ENCODE measurements around the gene CACNA2D3. TPM values are rescaled to one million over a fixed set of nuclear protein-coding genes. Genes with fewer than 3 reads are reported as not detected.

Gene CACNA2D3
- total RNA-seq, 1 experiment from 2014 or later = not detected

GRCh38 chr3:54528668-54529067, 406.3 kb downstream of the CACNA2D3 start:
- TF ChIP-seq CTCF (IDR thresholded peaks at IDR 0.05; ENCODE audit: insufficient read depth in 1 of 2, low read depth in 1 of 2, low read length in 1 of 2, severe bottlenecking in 1 of 2, unreplicated experiment in 1 of 2) = no peak
- Mint-ChIP-seq H3K27me3 (ENCODE audit: insufficient read depth, unreplicated experiment) (peaks cover 8% of the 10 kb centered on the region), H3K9me3 (ENCODE audit: unreplicated experiment) (no peaks in the 10 kb centered on the region), H3K4me3 (ENCODE audit: unreplicated experiment) (no peak overlapping the region), H3K4me1 (ENCODE audit: low read depth, unreplicated experiment) (no peaks in the 10 kb centered on the region), H3K36me3 (ENCODE audit: insufficient read depth, unreplicated experiment) (no peaks in the 10 kb centered on the region), H3K27ac (ENCODE audit: unreplicated experiment) (no peak overlapping the region)
- H3K4me3 ChIP-seq (ENCODE audit: low read depth, low read length) = no peak overlapping the region
- no peak for DNase-seq
- H3K27me3 ChIP-seq (replicated peaks; ENCODE audit: control insufficient read depth, insufficient read depth, low read length) = no peaks in the 10 kb centered on the region
- H3K36me3 ChIP-seq (ENCODE audit: control insufficient read depth, insufficient read depth, low read length) = no peaks in the 10 kb centered on the region
- no peaks in the 10 kb centered on the region for H3K9me3 ChIP-seq
- BruUV-seq (replicated peaks) = no TSS peak
- no peaks in the 10 kb centered on the region for H3K4me1 ChIP-seq
- CTCF ChIA-PET = no interaction called here
- POLR2A ChIA-PET = no interaction called here
- intact Hi-C loops (cut with micrococcal nuclease; ENCODE audit: unreplicated experiment) = no loop called here

- CTCF ChIA-PET = no interaction called here
Measured at GRCh38 chr3:54530091-54530490, 407.7 kb downstream of the CACNA2D3 start.

GRCh38 chr3:54530944-54531343, 408.6 kb downstream of the CACNA2D3 start:
- no peak overlapping the region for H3K4me3 Mint-ChIP-seq (ENCODE audit: unreplicated experiment)
- no TSS peak for BruUV-seq (replicated peaks)

More at GRCh38 chr3:54530091-54530490, 407.7 kb downstream of the CACNA2D3 start:
- H3K27ac Mint-ChIP-seq (ENCODE audit: unreplicated experiment) = no peak overlapping the region
- POLR2A ChIA-PET = no interaction called here
- no peaks in the 10 kb centered on the region for H3K9me3 ChIP-seq
- H3K36me3 Mint-ChIP-seq (ENCODE audit: insufficient read depth, unreplicated experiment) = peaks cover 5% of the 10 kb centered on the region
- no peak overlapping the region for H3K4me3 Mint-ChIP-seq (ENCODE audit: unreplicated experiment)
- H3K9me3 Mint-ChIP-seq (ENCODE audit: unreplicated experiment) = no peaks in the 10 kb centered on the region
- no peaks in the 10 kb centered on the region for H3K4me1 Mint-ChIP-seq (ENCODE audit: low read depth, unreplicated experiment)
- no peak for DNase-seq
- no peaks in the 10 kb centered on the region for H3K36me3 ChIP-seq (ENCODE audit: control insufficient read depth, insufficient read depth, low read length)
- no peak overlapping the region for H3K4me3 ChIP-seq (ENCODE audit: low read depth, low read length)
- H3K27me3 Mint-ChIP-seq (ENCODE audit: insufficient read depth, unreplicated experiment) = peaks cover 8% of the 10 kb centered on the region
- TF ChIP-seq CTCF (IDR thresholded peaks at IDR 0.05; ENCODE audit: insufficient read depth in 1 of 2, low read depth in 1 of 2, low read length in 1 of 2, severe bottlenecking in 1 of 2, unreplicated experiment in 1 of 2) = no peak
- no peaks in the 10 kb centered on the region for H3K27me3 ChIP-seq (replicated peaks; ENCODE audit: control insufficient read depth, insufficient read depth, low read length)
- H3K4me1 ChIP-seq = no peaks in the 10 kb centered on the region
- intact Hi-C loops (cut with micrococcal nuclease; ENCODE audit: unreplicated experiment) = loop anchor here (10.0 kb wide), 1 partner anchor 95 kb away; no protein-coding TSS in a partner anchor
- BruUV-seq (replicated peaks) = no TSS peak

More at GRCh38 chr3:54530944-54531343, 408.6 kb downstream of the CACNA2D3 start:
- no peak for TF ChIP-seq CTCF (IDR thresholded peaks at IDR 0.05; ENCODE audit: insufficient read depth in 1 of 2, low read depth in 1 of 2, low read length in 1 of 2, severe bottlenecking in 1 of 2, unreplicated experiment in 1 of 2)
- ChIA-PET CTCF (no interaction called here), POLR2A (no interaction called here)
- H3K4me3 ChIP-seq (ENCODE audit: low read depth, low read length) = no peak overlapping the region
- H3K27ac Mint-ChIP-seq (ENCODE audit: unreplicated experiment) = no peak overlapping the region
- H3K36me3 ChIP-seq (ENCODE audit: control insufficient read depth, insufficient read depth, low read length) = no peaks in the 10 kb centered on the region
- intact Hi-C loops (cut with micrococcal nuclease; ENCODE audit: unreplicated experiment) = loop anchor here (10.0 kb wide), 1 partner anchor 96 kb away; no protein-coding TSS in a partner anchor
- H3K27me3 ChIP-seq (replicated peaks; ENCODE audit: control insufficient read depth, insufficient read depth, low read length) = no peaks in the 10 kb centered on the region
- H3K9me3 Mint-ChIP-seq (ENCODE audit: unreplicated experiment) = no peaks in the 10 kb centered on the region
- H3K4me1 Mint-ChIP-seq (ENCODE audit: low read depth, unreplicated experiment) = no peaks in the 10 kb centered on the region
- no peaks in the 10 kb centered on the region for H3K9me3 ChIP-seq
- H3K36me3 Mint-ChIP-seq (ENCODE audit: insufficient read depth, unreplicated experiment) = peaks cover 5% of the 10 kb centered on the region
- H3K4me1 ChIP-seq = no peaks in the 10 kb centered on the region
- peaks cover 4% of the 10 kb centered on the region for H3K27me3 Mint-ChIP-seq (ENCODE audit: insufficient read depth, unreplicated experiment)
- no peak for DNase-seq

All from Caco-2 (cell line).